SU-DHL-6 (cell line): ENCODE measurements around the gene RASA2.

Experiments used
- H2AFZ ChIP-seq: fragments of 200-600 bp; sonication (generic); 2 replicates; pipeline ENCODE4 v1.6.1; 2014; ENCODE audit warnings: low read depth, mild to moderate bottlenecking, moderate library complexity, mixed read lengths, antibody characterized with exemption, low read length; ENCODE audit not compliant: severe bottlenecking
- H3F3A ChIP-seq: fragments of 200-600 bp; shearing (Covaris generic); 2 replicates; pipeline ENCODE4 v1.6.0; 2016; ENCODE audit warnings: antibody characterized with exemption, mild to moderate bottlenecking; ENCODE audit not compliant: insufficient read depth
- H3K27ac ChIP-seq: fragments of 200-600 bp; sonication (generic); 2 replicates; pipeline ENCODE4 v1.5.1; 2016; ENCODE audit warnings: low read depth, mild to moderate bottlenecking, low read length, moderate library complexity, mixed read lengths
- H3K27me3 ChIP-seq: fragments of 200-600 bp; sonication (generic), shearing (Covaris generic); 2 replicates; pipeline ENCODE4 v1.6.0; 2014; ENCODE audit warnings: mild to moderate bottlenecking, low read length
- H3K36me3 ChIP-seq: fragments of 200-600 bp; sonication (generic); 2 replicates; pipeline ENCODE4 v1.6.1; 2014; ENCODE audit warnings: mild to moderate bottlenecking, low read length, mixed read lengths
- H3K4me2 ChIP-seq: fragments of 300-600, 200-600 bp; shearing (Covaris generic), sonication (generic); 2 replicates; pipeline ENCODE4 v1.6.0; 2014; ENCODE audit warnings: low read length, low read depth, mild to moderate bottlenecking; ENCODE audit not compliant: poor library complexity, severe bottlenecking
- H3K4me3 ChIP-seq: fragments of 200-600 bp; sonication (generic); 2 replicates; pipeline ENCODE4 v1.5.1; 2014; ENCODE audit warnings: antibody characterized with exemption, low read length, mild to moderate bottlenecking, mixed read lengths; ENCODE audit not compliant: insufficient read depth, poor library complexity, severe bottlenecking
- H3K79me2 ChIP-seq: fragments of 200-600 bp; sonication (generic); 2 replicates; pipeline ENCODE4 v1.6.1; 2014; ENCODE audit warnings: mild to moderate bottlenecking, low read length, moderate library complexity; ENCODE audit not compliant: insufficient read depth
- H3K9ac ChIP-seq: fragments of 200-600 bp; sonication (generic); 2 replicates; pipeline ENCODE4 v1.7.0; 2014; ENCODE audit warnings: mild to moderate bottlenecking, low read length
- H3K9me2 ChIP-seq: fragments of 200-600 bp; sonication (generic); replicated peaks from 2 replicates; pipeline ENCODE4 v1.6.1; 2014; ENCODE audit warnings: low read length; ENCODE audit not compliant: insufficient read depth
- H3K9me3 ChIP-seq: fragments of 200-600 bp; sonication (generic); 2 replicates; pipeline ENCODE4 v1.6.1; 2014; ENCODE audit warnings: low read length, mixed read lengths; ENCODE audit not compliant: insufficient read depth
- H4K20me1 ChIP-seq: fragments of 200-600 bp; sonication (generic); 2 replicates; pipeline ENCODE4 v1.6.1; 2014; ENCODE audit warnings: low read depth, mild to moderate bottlenecking, antibody characterized with exemption, low read length, moderate library complexity, mixed read lengths
- EZH2phosphoT487 ChIP-seq: fragments of 200-600 bp; sonication (generic), shearing (Covaris generic); conservative IDR thresholded peaks from 2 replicates; pipeline ENCODE4 v1.6.1; 2018; ENCODE audit warnings: mild to moderate bottlenecking, antibody characterized with exemption, low read length, moderate library complexity, mixed read lengths
- TF ChIP-seq, protein P1 (sequence below): fragments of 200-600 bp; sonication (generic); IDR thresholded peaks from one replicate; pipeline ENCODE4 v1.5.1; 2017; ENCODE audit warnings: antibody characterized with exemption, mild to moderate bottlenecking, low read length, moderate library complexity; ENCODE audit not compliant: insufficient read depth, poor library complexity, severe bottlenecking

RASA2 gene

DNA sequence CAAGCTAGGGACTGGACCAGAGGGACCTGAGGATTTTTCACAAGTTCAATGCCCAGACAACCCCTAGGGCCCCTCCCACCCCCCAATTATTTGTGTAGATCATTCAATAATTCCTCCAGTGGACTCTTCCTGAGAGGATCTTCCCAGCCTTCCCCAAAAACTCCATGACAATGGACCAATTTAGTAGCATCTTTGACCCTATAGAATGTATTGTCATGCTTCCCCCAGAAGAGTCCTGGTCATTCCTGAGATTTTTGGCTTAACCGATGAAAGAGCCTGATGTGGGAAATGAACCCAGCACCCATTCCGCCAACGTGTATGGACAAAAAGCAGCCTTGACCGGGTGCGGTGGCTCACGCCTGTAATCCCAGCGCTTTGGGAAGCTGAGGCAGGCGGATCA lies 132.1 kb downstream of the RASA2 start:
- Histone ChIP-seq H3K36me3 (no peaks in the 10 kb centered on the region), H3K9ac (no peak overlapping the region), H3K27ac (no peak overlapping the region), H3K27me3 (no peaks in the 10 kb centered on the region), H3K9me3 (no peaks in the 10 kb centered on the region), H3F3A (no peaks in the 10 kb centered on the region), H3K4me2 (no peak overlapping the region), H3K79me2 (no peaks in the 10 kb centered on the region), H3K9me2 (no peaks in the 10 kb centered on the region), H2AFZ (no peak overlapping the region), H4K20me1 (no peaks in the 10 kb centered on the region), H3K4me3 (no peak overlapping the region)
- TF ChIP-seq EZH2phosphoT487 = no peak
- TF ChIP-seq, protein P1, sequence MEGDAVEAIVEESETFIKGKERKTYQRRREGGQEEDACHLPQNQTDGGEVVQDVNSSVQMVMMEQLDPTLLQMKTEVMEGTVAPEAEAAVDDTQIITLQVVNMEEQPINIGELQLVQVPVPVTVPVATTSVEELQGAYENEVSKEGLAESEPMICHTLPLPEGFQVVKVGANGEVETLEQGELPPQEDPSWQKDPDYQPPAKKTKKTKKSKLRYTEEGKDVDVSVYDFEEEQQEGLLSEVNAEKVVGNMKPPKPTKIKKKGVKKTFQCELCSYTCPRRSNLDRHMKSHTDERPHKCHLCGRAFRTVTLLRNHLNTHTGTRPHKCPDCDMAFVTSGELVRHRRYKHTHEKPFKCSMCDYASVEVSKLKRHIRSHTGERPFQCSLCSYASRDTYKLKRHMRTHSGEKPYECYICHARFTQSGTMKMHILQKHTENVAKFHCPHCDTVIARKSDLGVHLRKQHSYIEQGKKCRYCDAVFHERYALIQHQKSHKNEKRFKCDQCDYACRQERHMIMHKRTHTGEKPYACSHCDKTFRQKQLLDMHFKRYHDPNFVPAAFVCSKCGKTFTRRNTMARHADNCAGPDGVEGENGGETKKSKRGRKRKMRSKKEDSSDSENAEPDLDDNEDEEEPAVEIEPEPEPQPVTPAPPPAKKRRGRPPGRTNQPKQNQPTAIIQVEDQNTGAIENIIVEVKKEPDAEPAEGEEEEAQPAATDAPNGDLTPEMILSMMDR = no peak

DNA sequence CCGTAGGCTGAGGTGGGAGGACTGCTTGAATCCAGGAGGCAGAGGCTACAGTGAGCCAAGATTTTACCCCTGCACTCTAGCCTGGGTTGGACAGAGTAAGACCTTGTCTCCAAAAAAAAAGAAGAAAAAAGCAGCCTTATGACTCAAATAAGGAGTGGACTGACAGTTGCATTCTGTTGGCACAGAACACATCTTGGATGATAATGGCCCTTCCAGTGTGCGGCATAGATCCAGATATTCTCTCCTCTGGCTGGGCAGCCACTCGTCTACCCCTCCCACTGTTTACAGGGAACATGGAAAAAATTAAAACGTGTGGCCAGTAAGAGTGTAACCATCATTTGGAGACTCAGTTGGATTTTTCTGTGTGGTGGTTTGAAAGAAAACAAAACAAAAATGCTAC lies 132.6 kb downstream of the RASA2 start:
- Histone ChIP-seq H3F3A (no peaks in the 10 kb centered on the region), H3K27me3 (no peaks in the 10 kb centered on the region), H3K9me2 (no peaks in the 10 kb centered on the region), H4K20me1 (no peaks in the 10 kb centered on the region), H2AFZ (no peak overlapping the region), H3K9ac (no peak overlapping the region), H3K79me2 (no peaks in the 10 kb centered on the region), H3K36me3 (no peaks in the 10 kb centered on the region), H3K27ac (no peak overlapping the region), H3K4me3 (no peak overlapping the region), H3K9me3 (no peaks in the 10 kb centered on the region), H3K4me2 (no peak overlapping the region)
- TF ChIP-seq, protein P1 = no peak
- no peak for TF ChIP-seq EZH2phosphoT487

DNA sequence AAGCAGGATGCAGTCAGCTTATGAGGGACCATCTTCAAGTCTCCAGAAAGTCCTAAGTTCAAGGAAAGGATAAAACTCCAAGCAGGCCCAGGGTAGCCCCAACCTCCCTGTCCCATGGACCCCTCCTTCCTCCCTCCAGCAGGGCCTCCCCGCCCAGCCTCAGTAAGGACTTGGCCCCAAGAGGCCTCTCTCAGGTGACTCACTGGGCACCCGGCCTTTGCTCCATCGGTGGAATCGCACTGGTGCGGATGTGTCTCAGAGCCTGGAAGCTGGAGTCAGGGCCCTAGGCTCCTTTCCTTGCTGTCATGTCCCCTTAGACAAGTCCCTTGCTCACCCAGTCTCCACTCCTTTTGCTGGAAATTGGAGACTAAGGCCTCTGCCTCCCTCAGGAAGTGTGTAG lies 136.9 kb downstream of the RASA2 start:
- Histone ChIP-seq H3K4me2 (no peak overlapping the region), H3K4me3 (no peak overlapping the region), H4K20me1 (no peaks in the 10 kb centered on the region), H3K9ac (no peak overlapping the region), H3K27ac (no peak overlapping the region), H3K36me3 (no peaks in the 10 kb centered on the region), H3K9me2 (no peaks in the 10 kb centered on the region), H3K27me3 (no peaks in the 10 kb centered on the region), H3K79me2 (no peaks in the 10 kb centered on the region), H3F3A (no peaks in the 10 kb centered on the region), H2AFZ (no peak overlapping the region), H3K9me3 (no peaks in the 10 kb centered on the region)
- TF ChIP-seq, protein P1 = no peak
- no peak for TF ChIP-seq EZH2phosphoT487
